ENCODE results near the gene SLC35E1. TPM values are rescaled to one million over a fixed set of nuclear protein-coding genes. Genes with fewer than 3 reads are reported as not detected.

SLC35E1 gene
- total RNA-seq, 1 donor from 2014 or later, result 22.9 TPM

DNA sequence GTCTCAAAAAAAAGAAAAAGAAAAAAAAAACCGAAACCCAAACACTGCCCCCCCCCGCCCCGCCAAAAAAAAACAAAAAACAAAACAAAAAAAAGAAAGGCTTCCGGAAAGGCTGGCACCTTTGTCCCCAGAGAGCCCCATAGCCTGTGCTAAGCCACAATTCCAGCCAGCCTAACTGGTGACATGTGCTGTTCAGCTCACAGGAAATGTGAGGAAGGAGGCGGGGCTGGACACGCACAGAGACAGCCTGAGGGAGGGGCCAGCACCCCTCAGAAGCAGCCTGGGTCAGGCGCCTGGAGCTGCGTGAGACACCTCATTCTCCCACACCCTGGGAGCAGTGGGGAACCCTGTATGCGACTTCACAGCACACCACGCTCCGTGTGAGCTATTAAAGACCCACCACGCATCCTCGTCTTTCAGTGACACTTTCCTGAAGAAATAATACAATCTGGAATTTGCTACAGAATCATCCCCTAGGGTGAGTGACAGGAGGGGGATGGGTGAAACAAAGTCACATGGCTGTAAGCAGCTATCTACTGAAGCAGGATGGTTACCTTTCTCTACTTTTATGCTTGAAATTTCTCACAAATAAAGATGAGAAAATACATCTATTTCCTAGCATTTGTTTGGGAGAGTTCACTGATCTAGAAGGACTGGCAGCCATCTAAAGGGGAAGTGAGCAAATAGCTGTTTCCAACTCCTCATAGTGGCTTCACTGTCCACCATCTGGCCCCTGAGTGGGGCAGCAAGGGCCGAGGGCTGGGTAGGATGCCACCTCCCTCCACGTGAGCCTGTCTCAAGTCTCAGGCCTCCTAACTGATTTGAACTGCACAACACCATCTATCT is 12.3 kb upstream of the SLC35E1 start:
- peak; percentile 58 for ATAC-seq
- no peak for DNase-seq (ENCODE audit: low spot score)

DNA sequence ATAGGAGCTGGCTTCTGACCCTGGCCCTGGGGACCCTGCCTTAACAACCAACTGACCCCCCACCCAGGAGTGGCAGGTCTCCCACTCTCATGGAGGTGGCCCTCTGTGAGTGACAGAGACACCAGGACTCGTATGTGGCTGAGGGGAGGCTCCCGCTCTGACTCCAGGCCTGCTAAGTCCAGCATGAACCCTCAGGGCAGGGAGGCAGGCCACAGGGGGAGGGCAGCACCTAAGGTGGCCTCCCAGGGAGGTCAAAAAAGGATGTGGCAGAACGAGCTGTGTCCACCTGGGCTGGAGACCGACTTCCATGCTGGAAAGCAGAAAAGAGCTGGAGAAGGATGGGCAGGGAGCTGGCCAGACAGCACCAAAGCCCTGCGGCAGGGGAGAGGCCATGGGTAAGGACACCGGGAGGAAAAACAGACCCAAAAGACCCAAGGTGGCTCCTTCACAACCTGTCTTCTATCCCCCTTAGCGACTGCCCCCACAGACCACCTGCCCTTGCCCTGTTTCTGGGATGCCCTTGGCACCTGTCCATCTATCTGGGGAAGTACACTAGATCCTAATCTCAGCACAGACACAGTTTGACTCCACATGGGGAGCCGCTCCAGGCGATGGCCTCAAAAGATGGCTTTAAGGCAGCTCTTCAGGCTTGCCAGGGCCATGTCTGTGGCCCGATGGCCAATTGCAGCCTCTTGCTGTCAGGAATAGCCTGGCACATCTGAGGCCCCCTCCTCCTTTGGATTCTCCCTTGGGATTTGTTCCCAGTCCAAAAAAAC is 10.5 kb upstream of the SLC35E1 start:
- ATAC-seq, result no peak
- DNase-seq (ENCODE audit: low spot score), result no peak

DNA sequence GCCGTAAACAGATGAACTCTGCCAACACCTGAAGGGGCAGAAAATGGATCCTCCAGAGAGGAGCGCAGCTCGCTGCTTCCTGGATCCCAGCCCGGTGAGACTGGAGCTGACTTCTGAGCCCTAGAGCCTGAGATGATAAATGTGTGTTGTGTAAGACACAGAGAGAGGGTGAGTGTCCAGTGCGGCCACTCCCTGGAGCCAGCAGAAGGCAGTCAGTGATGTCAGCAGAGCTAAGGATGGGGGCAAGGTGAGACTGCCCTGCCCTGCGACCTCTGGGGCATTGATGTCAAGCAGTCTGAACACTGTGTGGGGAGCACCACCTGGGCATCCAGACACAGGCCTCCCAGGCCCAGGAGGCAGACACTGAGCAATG is 9.7 kb upstream of the SLC35E1 start:
- ATAC-seq (peak; percentile 68), DNase-seq (ENCODE audit: low spot score) (no peak)

DNA sequence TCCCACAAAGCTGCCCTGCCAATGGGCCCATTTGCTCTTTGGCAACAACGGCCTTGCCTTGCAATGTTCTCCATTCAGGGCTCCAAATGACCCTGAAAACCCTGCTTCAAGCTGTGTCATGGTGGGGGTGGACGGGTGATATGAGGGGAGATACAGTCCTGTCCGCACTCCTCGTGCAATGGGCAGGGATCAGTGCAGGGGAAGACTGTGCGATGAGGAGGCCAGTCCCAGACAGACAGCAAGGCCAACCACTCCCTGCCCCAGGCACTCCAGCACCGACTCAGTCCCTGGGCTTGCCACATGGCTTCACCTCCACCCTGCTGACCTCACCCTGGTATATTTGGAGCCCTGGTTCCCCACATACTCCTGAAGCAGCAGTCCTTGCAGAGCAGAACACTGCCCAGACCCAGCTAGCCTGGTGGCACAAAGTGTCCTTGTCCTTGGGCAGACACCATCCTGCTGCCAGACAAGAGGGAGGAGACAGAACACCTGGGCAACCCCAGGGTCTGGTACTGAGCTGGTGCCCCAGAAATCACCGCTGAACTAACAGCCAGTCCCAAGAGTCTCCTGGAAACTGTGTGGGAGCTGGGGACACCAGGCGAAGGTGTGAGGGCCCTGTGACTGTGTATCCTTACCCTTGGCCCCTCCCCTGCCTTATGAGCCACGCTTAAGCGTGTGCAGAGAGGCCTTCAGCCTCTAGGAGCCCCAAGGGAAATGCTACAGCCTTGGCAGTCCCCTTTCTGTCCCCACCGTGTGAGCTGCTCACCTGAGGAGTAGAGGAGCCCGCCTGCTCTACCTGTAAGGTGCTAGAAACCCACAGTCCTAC is 9.1 kb upstream of the SLC35E1 start:
- no peak for ATAC-seq
- DNase-seq (ENCODE audit: low spot score), result no peak

DNA sequence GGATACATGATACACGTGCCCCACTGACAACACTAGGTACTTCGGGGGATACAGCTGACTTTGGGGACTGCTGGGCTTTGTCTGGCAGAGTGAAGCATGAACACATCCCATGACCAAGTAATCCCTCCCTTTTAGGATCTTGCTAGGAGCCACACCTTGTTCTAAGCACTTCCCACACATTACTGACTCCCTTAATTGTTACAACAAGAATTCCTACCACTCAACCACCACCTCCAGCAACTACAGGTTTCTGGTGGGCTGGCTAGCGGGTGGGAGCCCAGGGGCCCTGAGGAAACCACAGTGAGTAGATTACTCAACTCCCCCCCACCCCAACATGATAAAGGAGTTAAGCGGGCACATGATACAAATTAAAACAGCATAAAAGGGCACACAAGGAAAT is 7.2 kb upstream of the SLC35E1 start:
- DNase-seq (ENCODE audit: low spot score), result no peak
- ATAC-seq, result no peak

DNA sequence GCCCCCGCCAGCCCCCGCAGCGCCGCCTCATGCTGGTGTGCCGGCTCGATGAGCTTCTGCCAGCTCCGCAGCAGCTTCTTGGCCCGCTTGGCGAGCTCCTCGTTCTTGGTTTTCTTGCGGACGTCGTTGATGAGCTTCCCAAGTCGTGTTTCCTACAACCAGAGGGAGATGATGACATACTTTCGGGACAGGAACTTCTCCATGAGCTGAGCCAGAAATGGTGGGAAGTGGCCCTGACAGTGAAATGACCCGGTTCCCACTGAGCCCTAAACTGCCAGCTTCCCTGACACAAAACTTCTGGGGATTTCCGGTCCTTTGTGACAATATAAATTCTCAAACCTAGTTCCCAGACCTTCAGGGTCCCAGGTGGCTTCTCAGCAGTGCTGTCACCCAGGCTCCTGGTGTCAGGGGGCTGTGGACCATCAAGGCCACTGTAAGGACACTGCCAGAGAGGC is 5.3 kb upstream of the SLC35E1 start:
- DNase-seq (ENCODE audit: low spot score), result no peak

DNA sequence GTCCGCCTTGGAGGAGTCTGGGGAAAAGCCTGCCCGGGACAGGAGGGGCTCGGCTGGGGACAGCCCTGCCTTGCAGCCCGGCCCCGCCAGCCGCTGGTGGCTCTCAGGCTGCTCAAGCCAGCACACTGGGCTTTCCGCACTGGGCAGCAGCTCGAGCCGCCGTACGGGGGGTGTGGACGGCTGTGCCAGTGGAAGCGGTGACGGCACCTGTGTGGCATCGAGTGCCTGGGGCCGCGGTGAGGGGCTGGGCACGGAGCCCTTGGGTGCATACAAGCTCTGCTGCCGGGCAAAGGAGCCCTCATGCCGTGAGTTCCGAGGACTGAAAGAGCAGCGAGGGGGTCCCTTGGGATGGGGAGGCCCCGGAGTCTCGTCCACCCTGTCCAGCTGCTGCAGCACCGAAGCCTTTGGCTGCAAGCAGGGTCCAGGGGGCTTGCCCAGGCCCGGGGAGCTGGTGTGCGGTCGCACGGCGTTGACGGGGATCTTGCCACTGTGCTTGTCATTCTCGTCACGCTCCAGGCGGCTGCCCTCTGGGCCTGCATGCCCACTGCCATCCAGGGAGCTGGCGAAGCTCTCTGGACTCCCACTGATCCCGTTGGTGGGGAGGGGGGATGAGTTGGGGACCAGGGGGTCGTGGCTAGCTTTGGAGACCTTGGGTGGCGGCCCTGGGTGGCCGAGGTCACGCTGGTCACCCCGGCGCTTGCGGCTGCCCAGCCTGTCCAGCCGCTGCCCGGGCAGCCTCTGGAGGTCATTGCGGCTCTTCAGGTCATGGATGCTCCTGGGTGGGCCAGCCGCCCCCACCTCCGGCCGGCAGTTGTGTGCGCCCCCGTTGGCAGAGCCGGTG is 4.7 kb upstream of the SLC35E1 start:
- ATAC-seq (peak; percentile 0), DNase-seq (ENCODE audit: low spot score) (no peak)

More for the DNA sequence above, 5.3 kb upstream of the SLC35E1 start:
- no peak for ATAC-seq

DNA sequence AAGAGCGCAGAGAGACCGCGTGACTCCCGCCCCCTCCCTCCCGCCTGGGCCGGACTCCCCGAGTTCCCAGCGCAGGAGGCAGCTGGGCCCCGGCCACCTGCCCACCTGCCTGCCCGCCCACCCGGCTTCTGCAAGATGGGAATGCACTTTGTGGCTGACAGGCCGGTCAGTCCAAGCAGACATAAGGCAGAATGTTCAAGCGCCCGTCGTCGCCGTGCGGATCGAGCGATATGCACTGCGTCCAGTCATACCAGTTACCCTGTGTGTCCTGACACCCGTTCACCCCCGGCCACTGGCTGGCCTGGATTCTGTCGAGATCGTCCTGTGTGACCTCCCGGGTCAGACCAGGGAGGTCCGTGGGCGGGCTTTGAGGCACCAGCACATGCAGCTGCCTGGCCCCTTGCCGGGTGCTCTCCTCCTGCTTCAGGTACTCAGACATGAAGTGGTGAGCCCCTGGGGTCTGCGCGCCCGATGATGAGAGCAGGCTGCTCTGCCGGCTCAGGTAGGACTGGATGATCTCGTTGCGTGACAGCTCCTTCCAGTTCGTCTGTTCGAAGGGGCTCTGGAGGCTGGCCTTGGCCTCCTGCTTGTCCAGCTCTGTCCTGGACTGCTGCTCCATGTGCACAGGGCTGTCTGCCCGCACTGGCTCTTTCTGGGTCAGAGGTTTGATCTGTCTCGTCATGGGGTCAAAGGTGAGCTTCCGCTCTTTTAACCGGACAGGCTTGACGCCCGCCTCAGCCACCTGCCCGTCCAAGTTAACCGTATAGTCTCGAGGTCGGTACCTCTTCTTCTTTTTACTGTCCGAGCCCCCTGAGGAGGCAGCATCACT is 3.9 kb upstream of the SLC35E1 start:
- ATAC-seq (peak; percentile 69), DNase-seq (ENCODE audit: low spot score) (peak; percentile 88)

DNA sequence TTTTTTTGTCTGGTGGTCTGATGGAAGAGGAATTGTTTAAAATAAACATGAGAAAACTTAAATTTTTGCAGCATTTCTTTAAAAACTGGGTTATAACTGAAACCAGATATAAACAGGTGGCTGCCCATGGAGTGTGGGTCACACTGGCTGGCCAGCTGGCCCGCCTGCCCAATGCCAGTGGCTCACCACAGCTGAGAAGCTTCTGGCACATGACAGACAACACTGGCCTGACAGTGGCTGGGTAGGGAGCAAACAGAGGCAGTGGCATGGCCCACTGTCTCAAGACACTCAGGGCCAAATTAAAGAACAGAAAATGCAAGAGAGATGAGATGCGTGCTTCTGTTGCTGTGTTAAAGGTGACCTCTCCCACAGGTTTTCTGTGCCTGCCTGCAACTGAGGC is 3.1 kb upstream of the SLC35E1 start:
- no peak for ATAC-seq
- DNase-seq (ENCODE audit: low spot score), result no peak

DNA sequence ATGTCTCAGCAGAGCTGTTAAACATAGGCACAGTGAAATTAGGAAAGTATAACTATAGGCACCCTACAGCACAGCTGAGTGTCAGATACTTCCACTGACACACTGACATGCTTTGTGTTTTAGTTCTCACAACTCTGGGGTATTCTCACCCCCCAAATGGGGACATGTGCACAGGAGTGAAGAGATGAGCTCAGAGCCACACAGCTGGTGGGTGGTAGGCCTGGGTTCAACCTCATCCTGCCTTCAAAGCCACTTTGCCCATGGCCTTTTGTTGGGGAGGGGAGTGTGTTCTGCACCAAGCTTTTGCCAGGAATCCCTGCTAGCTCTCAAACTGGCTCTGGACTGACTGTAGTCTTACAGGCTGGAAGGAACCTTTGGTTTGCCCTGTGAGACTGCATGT is 1.7 kb upstream of the SLC35E1 start:
- DNase-seq (ENCODE audit: low spot score) (no peak), ATAC-seq (no peak)

DNA sequence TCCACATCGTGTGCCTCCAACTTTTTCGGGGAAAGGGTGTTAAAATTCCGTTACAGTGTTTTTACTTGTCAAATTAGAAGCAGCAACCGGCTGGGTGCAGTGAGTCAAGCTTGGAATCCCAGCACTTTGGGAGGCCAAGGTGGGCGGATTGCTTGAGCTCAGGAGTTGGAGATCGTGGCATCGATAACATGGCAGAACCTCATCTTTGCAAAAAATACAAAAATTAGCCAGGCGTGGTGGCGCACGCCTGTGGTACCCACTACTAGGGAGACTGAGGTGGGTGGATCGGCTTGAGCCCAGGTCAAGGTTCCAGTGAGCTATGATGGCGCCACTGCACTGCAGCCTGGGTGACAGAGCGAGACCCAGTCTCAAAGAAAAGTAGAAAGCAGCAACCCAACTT is 1.1 kb upstream of the SLC35E1 start:
- ATAC-seq (no peak), DNase-seq (ENCODE audit: low spot score) (no peak)

DNA sequence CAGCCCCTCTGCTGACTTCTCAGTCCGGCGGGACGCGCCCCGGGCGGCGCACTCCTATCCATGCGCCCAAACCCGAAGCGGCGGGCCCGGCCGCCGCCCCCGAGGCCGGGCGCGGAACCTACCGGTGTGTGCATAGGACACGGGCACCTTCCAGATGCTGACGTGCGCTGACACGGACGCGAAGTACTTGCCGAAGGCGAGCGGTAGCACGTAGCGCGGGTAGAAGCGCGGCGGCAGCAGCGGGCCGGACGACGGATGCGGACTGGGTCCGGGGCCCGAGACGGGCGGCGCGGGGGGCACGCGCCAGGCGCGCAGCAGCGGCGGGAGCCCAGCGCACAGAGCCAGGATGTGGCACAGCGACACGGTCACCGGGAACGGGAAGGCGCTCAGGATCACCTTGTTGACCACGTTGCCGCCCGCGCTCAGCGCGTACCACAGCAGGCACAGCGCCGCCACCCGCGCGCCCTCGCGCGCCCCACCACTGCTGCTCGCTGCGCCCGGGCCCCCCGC is 338 bp downstream of the SLC35E1 start:
- no peak for DNase-seq (ENCODE audit: low spot score)
- no peak for ATAC-seq

DNA sequence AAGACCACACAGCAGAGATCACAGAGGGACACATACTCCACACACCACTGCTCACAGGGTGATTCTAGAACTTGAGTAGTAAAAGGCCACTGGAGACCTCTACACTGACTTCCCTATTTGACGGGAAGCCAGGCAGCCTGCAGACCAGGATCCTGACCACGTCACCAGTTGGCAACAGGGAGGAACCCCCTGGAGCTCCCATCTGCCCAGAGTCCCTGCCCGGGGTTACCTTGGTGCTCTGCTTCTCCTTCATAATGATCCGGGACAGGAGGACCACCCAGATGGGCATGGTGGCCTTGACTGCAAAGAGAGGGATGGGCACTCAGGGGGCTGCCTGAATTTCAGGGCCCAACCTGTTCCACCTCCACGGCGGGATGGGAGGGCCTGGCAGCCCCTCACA is 932 bp downstream of the SLC35E1 start:
- DNase-seq (ENCODE audit: low spot score) (no peak), ATAC-seq (no peak)

DNA sequence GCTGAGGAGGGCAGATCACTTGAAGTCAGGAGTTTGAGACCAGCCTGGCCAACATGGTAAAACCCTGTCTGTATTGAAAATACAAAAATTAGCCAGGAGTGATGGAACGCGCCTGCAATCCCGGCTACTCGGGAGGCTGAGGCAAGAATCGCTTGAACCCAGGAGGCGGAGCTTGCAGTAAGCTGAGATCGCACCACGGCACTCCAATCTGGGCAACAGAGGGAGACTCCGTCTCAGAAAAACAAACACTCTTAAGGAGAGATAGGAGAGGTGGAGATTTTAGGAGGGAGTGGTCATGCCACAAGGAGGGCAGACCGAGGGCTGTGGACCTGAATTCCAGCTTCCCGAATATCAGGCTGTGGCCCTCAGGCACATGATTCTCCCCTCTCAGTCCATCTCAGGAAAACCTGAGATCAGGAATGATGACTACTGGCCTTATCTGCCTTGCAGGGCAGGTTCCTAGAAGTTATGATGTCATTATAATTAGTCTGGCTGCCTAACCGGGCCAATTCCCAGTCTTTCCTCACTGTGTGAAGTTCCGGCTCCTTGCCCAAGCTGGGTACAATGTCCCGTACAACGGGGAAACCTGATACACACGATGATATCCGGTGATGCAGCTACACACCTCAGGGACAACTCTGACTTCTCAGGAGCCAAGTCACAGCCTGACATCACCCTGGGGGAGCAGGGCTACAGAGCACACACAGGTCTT is 2.5 kb downstream of the SLC35E1 start:
- DNase-seq (ENCODE audit: low spot score) (no peak), ATAC-seq (no peak)

DNA sequence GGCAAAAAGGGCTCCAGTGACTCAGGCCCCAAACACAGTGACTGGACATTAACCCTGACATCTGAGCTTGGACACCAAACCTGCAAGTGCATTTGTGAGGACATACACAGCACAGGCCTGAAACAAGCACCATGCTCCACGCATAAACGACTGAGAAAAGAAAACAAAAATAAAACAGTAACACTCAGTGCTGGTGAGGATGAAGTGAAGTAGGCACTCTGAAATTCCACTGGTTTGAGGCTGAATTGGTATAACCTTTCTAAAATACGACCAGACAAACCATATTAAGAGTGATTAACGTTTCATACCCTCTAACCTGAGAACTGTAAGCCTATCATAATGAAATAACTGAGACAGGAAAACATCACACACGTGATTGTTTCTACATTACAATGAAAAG is 5.5 kb downstream of the SLC35E1 start:
- ATAC-seq (no peak), DNase-seq (ENCODE audit: low spot score) (no peak)

DNA sequence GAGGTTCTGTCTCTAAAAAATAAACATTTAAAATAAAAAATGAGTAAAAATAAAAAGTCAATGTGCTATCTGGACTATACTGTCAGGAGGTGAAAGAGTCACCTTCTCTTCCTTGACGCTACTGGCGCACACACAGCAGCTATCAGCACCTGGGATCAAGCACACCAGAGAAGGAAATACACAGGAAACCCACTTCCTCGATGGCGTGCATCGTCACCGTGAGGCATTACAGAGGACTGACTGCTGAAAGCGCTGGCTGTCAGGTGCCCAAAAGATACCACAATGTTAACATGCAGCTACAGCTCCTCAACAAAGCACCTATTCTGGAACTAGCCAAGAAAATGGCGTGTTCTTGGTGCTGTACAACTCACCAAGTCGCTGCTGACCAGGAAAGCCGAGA is 6.1 kb downstream of the SLC35E1 start:
- ATAC-seq, result no peak
- DNase-seq (ENCODE audit: low spot score), result no peak

DNA sequence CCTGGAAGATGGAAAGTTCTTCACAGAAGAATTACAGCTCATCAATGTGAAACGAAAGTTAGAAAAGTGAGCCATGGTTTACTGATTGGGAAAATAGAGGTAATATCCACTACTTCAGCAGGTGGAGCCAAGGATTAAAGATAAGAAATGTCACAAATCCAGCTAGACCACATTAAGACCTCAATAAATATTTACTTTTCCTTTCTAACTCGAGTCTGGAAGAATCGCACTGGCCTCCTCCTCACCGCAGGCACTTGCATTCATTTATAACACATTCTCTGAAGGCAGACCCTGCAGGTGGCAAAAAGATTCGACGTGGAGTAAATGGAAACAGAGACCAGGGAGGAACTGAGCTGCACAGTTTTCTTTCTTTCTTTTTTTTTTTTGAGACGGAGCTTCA is 7.4 kb downstream of the SLC35E1 start:
- DNase-seq (ENCODE audit: low spot score) (no peak), ATAC-seq (no peak)

DNA sequence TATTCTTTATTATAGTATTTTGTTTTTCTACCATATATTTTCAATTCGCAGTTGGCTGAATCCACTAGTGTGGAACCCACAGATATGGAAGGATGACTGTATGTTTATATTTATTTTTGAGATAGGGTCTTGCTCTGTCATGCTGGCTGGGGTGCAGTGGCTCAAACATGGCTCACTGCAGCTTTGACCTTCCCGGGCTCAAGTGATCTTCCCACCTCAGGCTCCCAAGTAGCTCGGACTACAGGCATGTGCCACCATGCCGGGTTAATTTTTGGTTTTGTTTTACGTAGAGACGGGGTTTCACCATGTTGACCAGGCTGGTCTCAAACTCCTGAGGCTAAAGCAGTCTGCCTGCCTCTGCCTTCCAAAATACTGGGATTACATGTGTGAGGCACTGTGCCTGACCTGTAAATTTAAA is 9.6 kb downstream of the SLC35E1 start:
- no peak for ATAC-seq
- DNase-seq (ENCODE audit: low spot score), result no peak

DNA sequence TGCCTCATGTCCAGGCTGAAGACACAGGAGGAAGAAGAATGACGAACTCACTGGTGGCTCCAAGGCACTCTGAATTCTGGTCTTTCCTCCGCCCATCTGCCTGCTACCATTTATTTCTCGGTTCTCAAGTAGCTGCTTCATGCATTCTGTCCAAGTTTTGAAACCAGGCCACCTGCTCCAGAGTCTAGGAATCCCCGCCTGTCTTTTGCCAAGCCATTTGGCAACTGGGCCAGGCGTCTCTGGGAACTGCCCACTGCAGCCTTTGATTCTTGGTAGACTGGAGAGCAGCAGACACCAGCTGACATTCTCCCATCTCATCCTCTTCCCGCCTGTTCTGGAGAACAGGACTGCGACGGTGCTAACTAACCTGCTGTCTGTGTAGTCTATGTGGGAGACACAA is 10.8 kb downstream of the SLC35E1 start:
- ATAC-seq (no peak), DNase-seq (ENCODE audit: low spot score) (no peak)
